Measurements from ENCODE around the gene PELI3.
"Not testable (repeated sequence)": the region's sequence is repeated elsewhere in the genome, so short reads cannot be mapped to it uniquely, and the experiment has no call there.

The PELI3 gene, protein sequence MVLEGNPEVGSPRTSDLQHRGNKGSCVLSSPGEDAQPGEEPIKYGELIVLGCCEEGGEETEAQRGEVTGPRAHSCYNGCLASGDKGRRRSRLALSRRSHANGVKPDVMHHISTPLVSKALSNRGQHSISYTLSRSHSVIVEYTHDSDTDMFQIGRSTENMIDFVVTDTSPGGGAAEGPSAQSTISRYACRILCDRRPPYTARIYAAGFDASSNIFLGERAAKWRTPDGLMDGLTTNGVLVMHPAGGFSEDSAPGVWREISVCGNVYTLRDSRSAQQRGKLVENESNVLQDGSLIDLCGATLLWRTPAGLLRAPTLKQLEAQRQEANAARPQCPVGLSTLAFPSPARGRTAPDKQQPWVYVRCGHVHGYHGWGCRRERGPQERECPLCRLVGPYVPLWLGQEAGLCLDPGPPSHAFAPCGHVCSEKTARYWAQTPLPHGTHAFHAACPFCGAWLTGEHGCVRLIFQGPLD

GRCh38 chr11:66466225-66467033, at the start of gene PELI3:
Gene PELI3 (plus strand): TSS chr11:66466905. CDS start chr11:66468129, 1,224 bp downstream.
- peak; percentile 96 for DNase-seq (ENCODE audit: low spot score)

GRCh38 chr11:66417000-66417399, 49.7 kb upstream of the PELI3 start:
- DNase-seq (ENCODE audit: low spot score) = no peak

DNA sequence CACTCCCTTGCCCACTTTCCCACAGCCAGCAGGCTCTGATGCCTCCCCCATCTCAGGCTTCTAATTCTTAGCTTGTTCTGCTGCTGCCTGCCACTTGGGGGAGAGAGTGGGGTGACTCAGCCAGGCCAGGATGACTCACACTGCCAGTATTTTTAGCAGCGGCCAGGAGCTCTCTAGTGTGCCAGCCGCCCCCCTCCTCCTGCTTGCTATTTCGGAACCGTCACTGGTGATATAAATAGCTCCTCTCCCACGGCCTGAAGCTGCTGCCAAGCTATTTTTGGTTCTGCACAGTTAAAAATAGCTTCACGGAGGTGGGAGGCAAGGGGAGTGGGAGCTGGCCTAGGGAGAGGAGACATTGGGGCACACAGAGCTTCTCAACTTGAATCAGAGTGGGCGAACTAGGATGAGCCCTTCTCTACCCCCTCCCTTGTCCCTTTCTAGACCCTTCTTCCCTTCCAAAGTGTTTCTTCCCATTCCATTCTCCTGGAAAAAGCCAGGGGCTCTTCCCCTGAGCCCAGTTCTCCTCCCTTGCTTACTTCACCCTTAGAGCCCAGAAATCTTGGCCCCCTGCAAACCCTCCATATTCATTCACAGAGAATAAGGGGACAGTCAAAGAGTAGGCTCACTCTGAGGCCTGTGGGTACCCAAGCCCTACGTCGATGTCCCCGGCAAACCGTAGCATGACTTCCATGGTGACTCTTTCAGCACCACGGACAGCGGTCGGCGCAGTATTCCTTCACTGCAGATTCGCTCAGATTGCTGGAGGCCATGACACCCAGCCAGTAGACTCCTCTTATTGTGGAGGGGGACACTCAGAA, 48.3 kb upstream of the PELI3 start:
- DNase-seq (ENCODE audit: low spot score) = peak; percentile 78

- no peak for DNase-seq (ENCODE audit: low spot score)
Observed at GRCh38 chr11:66418986-66419308, 47.8 kb upstream of the PELI3 start.

GRCh38 chr11:66419825-66420224, 46.9 kb upstream of the PELI3 start:
- DNase-seq (ENCODE audit: low spot score) = peak; percentile 80

- peak; percentile 64 for DNase-seq (ENCODE audit: low spot score)
Observed at GRCh38 chr11:66420671-66421476, 45.8 kb upstream of the PELI3 start, which contains the start of gene NPAS4. Gene NPAS4 (plus strand): TSS chr11:66421035. CDS start chr11:66421180, 145 bp downstream.

- peak; percentile 91 for DNase-seq (ENCODE audit: low spot score)
Observed at GRCh38 chr11:66421492-66422205, 45.1 kb upstream of the PELI3 start.

DNA sequence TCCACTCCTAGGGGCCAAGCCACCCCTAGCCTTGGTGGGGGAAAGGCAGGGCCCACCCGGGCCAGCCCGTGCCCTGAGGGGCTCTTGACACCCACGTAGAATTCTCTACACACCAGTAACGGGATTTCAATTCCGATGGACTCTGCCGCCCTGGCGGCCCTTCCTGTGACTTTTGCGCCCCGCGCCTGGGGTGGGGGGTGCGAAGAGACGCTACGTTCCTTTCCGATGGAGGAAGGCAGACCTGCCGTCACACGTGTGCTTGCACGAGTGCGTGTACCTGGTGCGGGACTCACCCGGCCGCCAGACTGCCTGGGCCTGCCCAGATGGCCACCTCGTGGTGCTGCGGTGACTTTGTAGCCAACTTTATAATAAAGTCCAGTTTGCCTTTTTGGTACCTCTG, 40.4 kb upstream of the PELI3 start:
- DNase-seq (ENCODE audit: low spot score) = no peak

- DNase-seq (ENCODE audit: low spot score) = no peak
Observed at GRCh38 chr11:66428933-66429332, 37.8 kb upstream of the PELI3 start.

GRCh38 chr11:66429983-66430602, 36.6 kb upstream of the PELI3 start:
- peak; percentile 79 for DNase-seq (ENCODE audit: low spot score)

GRCh38 chr11:66431287-66431686, 35.4 kb upstream of the PELI3 start:
- DNase-seq (ENCODE audit: low spot score) = not testable (repeated sequence)

GRCh38 chr11:66431871-66432329, 34.8 kb upstream of the PELI3 start:
- DNase-seq (ENCODE audit: low spot score) = not testable (repeated sequence)

- no peak for DNase-seq (ENCODE audit: low spot score)
Observed at GRCh38 chr11:66432597-66432996, 34.1 kb upstream of the PELI3 start.

DNA sequence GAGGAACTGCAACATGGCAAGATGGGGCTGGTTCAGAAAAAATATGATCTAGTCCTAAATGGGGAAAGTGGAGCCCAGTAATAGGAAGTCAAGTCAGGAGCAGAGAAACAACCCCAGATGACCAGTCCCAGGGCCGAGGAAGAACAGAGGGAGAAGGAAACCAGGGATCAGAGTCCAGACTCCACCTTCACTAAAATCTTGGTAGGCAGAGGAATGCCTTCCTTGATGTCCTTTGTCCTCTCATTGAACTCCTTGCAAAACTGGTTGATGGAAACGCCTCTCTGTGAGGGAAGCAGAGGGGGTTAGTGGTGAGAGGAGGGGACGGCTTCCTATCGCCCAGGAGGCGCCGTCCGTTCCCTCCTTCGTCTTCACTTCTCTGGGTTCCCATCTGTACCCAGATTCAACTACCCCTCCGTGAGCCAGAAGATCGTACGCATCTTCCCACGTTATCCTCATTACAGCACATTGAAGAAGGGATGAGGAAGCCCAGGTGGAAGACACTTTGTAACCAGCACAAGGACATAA, 28.7 kb upstream of the PELI3 start:
- DNase-seq (ENCODE audit: low spot score) = no peak

GRCh38 chr11:66438504-66439466, 27.9 kb upstream of the PELI3 start, which contains the start of gene MRPL11:
Gene MRPL11 (minus strand): TSS chr11:66438848. CDS start chr11:66438754, 94 bp downstream.
- peak; percentile 94 for DNase-seq (ENCODE audit: low spot score)

- DNase-seq (ENCODE audit: low spot score) = not testable (repeated sequence)
Observed at GRCh38 chr11:66440101-66440939, 26.4 kb upstream of the PELI3 start.

DNA sequence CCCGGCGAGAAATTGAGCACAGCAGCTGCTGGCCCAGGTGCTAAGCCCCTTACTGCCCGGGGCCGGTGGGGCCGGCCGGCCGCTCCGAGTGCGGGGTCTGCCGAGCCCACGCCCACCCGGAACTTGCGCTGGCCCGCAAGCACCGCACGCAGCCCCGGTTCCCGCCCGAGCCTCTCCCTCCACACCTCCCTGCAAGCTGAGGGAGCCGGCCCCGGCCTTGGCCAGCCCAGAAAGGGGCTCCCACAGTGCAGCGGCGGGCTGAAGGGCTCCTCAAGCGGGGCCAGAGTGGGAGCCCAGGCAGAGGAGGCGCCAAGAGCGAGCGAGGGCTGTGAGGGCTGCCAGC, 25.8 kb upstream of the PELI3 start:
- not testable (repeated sequence) for DNase-seq (ENCODE audit: low spot score)

DNA sequence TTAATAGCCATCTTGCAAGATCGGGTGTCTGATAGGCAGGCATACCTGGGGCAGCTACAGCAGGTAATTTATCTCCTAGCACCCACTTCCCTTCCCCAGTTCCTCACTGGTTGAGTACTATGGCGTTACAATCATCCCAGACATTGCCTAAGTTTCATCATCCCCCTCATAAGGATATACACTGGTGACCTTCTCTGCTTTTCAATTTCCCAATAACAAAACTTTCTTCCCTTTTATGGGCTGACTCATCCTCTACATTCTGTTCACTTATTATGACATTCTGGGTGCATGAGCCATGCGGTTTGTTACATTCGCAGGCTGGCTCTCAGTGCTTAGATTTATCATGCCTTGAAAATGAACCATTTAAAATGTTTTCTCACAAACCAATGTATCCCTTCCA, 23.1 kb upstream of the PELI3 start:
- no peak for DNase-seq (ENCODE audit: low spot score)
